ENCODE data around the gene CNKSR2.

The CNKSR2 gene

DNA sequence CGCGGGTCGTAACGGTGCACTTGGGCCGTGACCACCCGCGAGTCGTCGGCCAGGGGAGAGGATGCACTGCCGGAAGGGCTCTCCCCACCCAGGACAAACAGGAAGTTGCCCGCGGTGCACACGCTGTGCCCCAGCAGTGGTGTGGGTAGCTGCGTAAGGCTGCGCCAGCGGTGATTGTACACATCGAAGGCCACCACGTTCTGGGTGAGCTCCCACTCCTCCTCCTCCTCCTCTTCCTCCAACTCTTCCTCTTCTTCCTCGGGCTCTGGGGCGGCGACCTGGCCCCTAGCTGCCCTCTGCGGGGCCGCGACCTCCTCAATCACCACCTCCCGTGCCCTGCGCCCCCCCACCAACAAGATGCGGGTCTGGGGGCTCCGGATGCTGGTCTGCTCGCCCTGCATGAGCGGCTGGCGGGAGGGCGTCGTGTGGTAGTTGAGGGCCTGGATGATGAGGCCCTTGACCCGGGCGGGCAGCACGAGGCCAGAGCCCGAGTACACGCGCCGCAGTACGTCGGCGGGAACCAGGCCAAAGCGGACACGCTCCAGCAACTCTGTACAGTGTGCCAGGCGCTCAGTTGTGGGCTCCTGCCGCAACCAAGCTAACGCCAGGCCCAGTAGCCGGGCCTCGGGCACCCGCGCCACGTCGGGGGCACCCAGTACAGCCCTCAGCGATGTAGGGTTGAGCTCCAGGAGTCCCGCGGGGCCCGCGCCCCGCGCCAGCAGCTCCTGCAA lies 282.5 kb downstream of the CNKSR2 start:
- Histone ChIP-seq H4K20me1 (ENCODE audit: insufficient read depth, low read length) (no peaks in the 10 kb centered on the region), H3K9me3 (ENCODE audit: insufficient read depth, low read length) (no peaks in the 10 kb centered on the region), H3K4me3 (ENCODE audit: low read length) (no peak overlapping the region), H3K27me3 (ENCODE audit: low read depth, low read length) (no peaks in the 10 kb centered on the region), H3K9ac (ENCODE audit: low read length) (no peak overlapping the region), H3K36me3 (replicated peaks; ENCODE audit: low read depth, low read length) (peaks cover 6% of the 10 kb centered on the region), H3K4me2 (ENCODE audit: low read length) (no peak overlapping the region), H3K27ac (ENCODE audit: low read length) (no peak overlapping the region), H3K79me2 (ENCODE audit: low read length) (no peaks in the 10 kb centered on the region), H3K4me1 (ENCODE audit: low read length) (no peaks in the 10 kb centered on the region), H2AFZ (ENCODE audit: low read depth, low read length) (no peak overlapping the region)
- TF ChIP-seq EZH2phosphoT487 (IDR thresholded peaks at IDR 0.05; ENCODE audit: low read depth) (no peak), CTCF (IDR thresholded peaks at IDR 0.05; ENCODE audit: low read depth, low read length) (no peak)

DNA sequence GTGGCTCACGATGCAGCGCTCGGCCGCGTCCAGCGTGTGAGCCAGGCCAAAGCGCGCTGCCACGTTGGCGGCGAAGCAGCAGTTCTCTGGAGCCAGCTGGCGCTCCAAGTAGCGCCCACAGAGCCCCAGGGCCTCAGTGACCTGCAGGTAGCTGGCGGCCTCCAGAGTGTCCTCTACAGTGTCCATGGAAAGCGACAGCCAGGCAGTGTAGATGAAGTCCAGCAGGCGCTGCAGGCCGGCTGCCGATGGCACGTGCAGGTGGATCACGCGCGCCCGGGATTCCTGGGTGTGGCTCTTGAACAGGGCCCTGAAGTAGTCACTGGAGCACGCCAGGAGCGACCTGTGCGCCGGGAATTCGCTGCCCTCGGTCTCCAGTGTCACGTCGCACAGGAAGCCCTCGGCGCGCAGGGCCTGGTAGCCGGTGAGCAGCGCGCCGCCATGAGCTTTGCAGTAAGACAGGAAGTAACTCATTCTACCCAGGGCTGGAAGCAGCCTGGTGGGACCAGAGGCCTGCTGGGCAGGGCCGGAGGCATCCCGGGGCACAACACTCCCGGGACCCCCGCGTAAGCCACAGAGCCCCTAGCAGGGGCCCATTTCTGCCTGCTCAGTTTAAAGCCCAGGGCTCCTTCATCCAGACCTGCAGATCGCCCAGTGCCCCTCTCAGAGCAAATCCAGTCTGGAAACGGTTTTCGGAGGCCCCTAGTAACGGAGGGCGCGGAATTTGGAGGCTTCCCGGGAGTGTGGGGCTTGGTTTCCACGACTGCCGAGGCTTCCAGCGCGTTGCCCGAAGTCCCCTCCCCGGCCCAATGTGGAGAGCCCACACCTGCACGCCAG lies 283.3 kb downstream of the CNKSR2 start:
- Histone ChIP-seq H3K9ac (ENCODE audit: low read length) (no peak overlapping the region), H2AFZ (ENCODE audit: low read depth, low read length) (no peak overlapping the region), H3K4me3 (ENCODE audit: low read length) (no peak overlapping the region), H3K79me2 (ENCODE audit: low read length) (no peaks in the 10 kb centered on the region), H3K4me1 (ENCODE audit: low read length) (no peaks in the 10 kb centered on the region), H3K36me3 (replicated peaks; ENCODE audit: low read depth, low read length) (peaks cover 6% of the 10 kb centered on the region), H3K4me2 (ENCODE audit: low read length) (no peak overlapping the region), H4K20me1 (ENCODE audit: insufficient read depth, low read length) (no peaks in the 10 kb centered on the region), H3K27me3 (ENCODE audit: low read depth, low read length) (no peaks in the 10 kb centered on the region), H3K27ac (ENCODE audit: low read length) (no peak overlapping the region), H3K9me3 (ENCODE audit: insufficient read depth, low read length) (no peaks in the 10 kb centered on the region)
- TF ChIP-seq EZH2phosphoT487 (IDR thresholded peaks at IDR 0.05; ENCODE audit: low read depth) (no peak), CTCF (IDR thresholded peaks at IDR 0.05; ENCODE audit: low read depth, low read length) (no peak)

DNA sequence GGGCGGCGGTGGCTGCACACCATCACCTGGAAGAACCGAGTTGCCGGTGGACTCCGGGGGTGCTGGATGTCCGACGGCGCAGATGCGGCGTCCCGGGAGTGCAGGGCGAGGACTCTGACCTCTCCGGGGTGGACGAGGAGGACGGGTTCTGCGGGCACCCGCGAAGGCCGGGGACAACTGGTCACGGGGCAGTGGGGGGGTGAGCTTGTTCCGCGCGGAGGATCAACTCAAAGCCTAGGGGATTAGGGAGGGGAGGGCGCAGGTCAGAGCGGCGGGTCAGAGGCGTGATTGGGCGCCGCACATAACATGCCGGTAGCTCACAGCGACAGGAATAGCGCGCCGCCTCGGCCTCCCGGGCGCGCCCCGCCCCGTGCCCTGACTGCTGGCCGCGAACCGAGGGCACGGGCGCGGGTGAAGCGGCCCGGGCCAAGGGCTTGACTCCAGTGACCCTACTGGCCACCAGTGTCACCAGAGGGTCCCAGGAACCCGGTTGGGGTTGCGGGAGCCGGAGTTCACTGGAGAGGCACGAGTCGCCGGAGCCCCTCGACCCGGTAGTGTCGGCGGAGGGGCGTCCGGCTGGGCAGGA lies 284.0 kb downstream of the CNKSR2 start, which contains the start of gene KLHL34:
Gene KLHL34 (minus strand): TSS at position 179 of the 586 bp plus-strand sequence. CDS start 542 bp downstream, outside the sequence.
- TF ChIP-seq CTCF (IDR thresholded peaks at IDR 0.05; ENCODE audit: low read depth, low read length), result no peak
- no peak for TF ChIP-seq EZH2phosphoT487 (IDR thresholded peaks at IDR 0.05; ENCODE audit: low read depth)
- H3K9ac ChIP-seq (ENCODE audit: low read length), result no peak within 1 kb of the TSS
- H2AFZ ChIP-seq (ENCODE audit: low read depth, low read length), result no peak within 1 kb of the TSS
- no peaks in the 10 kb centered on the region for H3K4me1 ChIP-seq (ENCODE audit: low read length)
- H3K27me3 ChIP-seq (ENCODE audit: low read depth, low read length), result no peaks in the 10 kb centered on the region
- H4K20me1 ChIP-seq (ENCODE audit: insufficient read depth, low read length), result no peaks in the 10 kb centered on the region
- no peaks in the 10 kb centered on the region for H3K9me3 ChIP-seq (ENCODE audit: insufficient read depth, low read length)
- H3K4me3 ChIP-seq (ENCODE audit: low read length), result no peak within 1 kb of the TSS
- H3K27ac ChIP-seq (ENCODE audit: low read length), result no peak within 1 kb of the TSS
- H3K36me3 ChIP-seq (replicated peaks; ENCODE audit: low read depth, low read length), result peaks cover 6% of the 10 kb centered on the region
- H3K79me2 ChIP-seq (ENCODE audit: low read length), result no peaks in the 10 kb centered on the region
- H3K4me2 ChIP-seq (ENCODE audit: low read length), result no peak within 1 kb of the TSS

GRCh38 chrX:21658746-21659145 lies 284.5 kb downstream of the CNKSR2 start:
- Histone ChIP-seq H3K4me1 (ENCODE audit: low read length) (no peaks in the 10 kb centered on the region), H3K9me3 (ENCODE audit: insufficient read depth, low read length) (no peaks in the 10 kb centered on the region), H3K27ac (ENCODE audit: low read length) (no peak overlapping the region), H3K79me2 (ENCODE audit: low read length) (no peaks in the 10 kb centered on the region), H2AFZ (ENCODE audit: low read depth, low read length) (no peak overlapping the region), H3K27me3 (ENCODE audit: low read depth, low read length) (no peaks in the 10 kb centered on the region), H3K4me3 (ENCODE audit: low read length) (no peak overlapping the region), H4K20me1 (ENCODE audit: insufficient read depth, low read length) (no peaks in the 10 kb centered on the region), H3K4me2 (ENCODE audit: low read length) (no peak overlapping the region), H3K9ac (ENCODE audit: low read length) (no peak overlapping the region), H3K36me3 (replicated peaks; ENCODE audit: low read depth, low read length) (peaks cover 6% of the 10 kb centered on the region)
- no peak for TF ChIP-seq CTCF (IDR thresholded peaks at IDR 0.05; ENCODE audit: low read depth, low read length)
- no peak for TF ChIP-seq EZH2phosphoT487 (IDR thresholded peaks at IDR 0.05; ENCODE audit: low read depth)

Data from OCI-LY3 (cell line).